RWPE2 (cell line): Measurements from ENCODE around the gene LYAR.
"Not testable (repeated sequence)": the region's sequence is repeated elsewhere in the genome, so short reads cannot be mapped to it uniquely, and the experiment has no call there.

Experiments
- ATAC-seq: fragments of 200-7000 bp; cut with Tn5 transposase; 3 replicates; pipeline ENCODE4 v1.9.1; 2021; ENCODE audit warnings: low read depth
- DNase-seq: peaks from one replicate; pipeline ENCODE4 v3.0.0-alpha.2; 2020; ENCODE audit warnings: low spot score
- H3K27ac ChIP-seq: fragments of 450-650 bp; 2 replicates; pipeline ENCODE4 v1.5.1; 2017; ENCODE audit warnings: mild to moderate bottlenecking; ENCODE audit not compliant: poor library complexity, severe bottlenecking
- H3K27me3 ChIP-seq: fragments of 250-450 bp; sonication (Bioruptor Pico); 2 replicates; pipeline ENCODE4 v1.5.1; 2021; ENCODE audit warnings: mild to moderate bottlenecking, moderate library complexity; ENCODE audit not compliant: insufficient read depth, poor library complexity, severe bottlenecking
- H3K36me3 ChIP-seq: fragments of 250-450 bp; sonication (Bioruptor Pico); 2 replicates; pipeline ENCODE4 v1.5.1; 2020; ENCODE audit warnings: low read depth, mild to moderate bottlenecking, moderate library complexity
- H3K4me1 ChIP-seq: fragments of 250-450 bp; sonication (Bioruptor Pico); 2 replicates; pipeline ENCODE4 v1.5.1; 2021; ENCODE audit warnings: mild to moderate bottlenecking, moderate library complexity; ENCODE audit not compliant: insufficient read depth, poor library complexity, severe bottlenecking
- H3K4me3 ChIP-seq: fragments of 250-450 bp; sonication (Bioruptor Pico); 2 replicates; pipeline ENCODE4 v1.5.1; 2021; ENCODE audit warnings: mild to moderate bottlenecking, moderate library complexity; ENCODE audit not compliant: severe bottlenecking
- H3K9me3 ChIP-seq: fragments of 250-450 bp; sonication (Bioruptor Pico); 2 replicates; pipeline ENCODE4 v1.5.1; 2021; ENCODE audit warnings: mild to moderate bottlenecking, moderate library complexity; ENCODE audit not compliant: severe bottlenecking
- CTCF ChIP-seq: fragments of 450-650 bp; IDR thresholded peaks from one replicate; pipeline ENCODE4 v1.5.1; 2017; ENCODE audit warnings: mild to moderate bottlenecking, moderate library complexity; ENCODE audit not compliant: poor library complexity, severe bottlenecking

The LYAR gene

GRCh38 chr4:4256799-4257198, 33.2 kb downstream of the LYAR start:
- Histone ChIP-seq H3K9me3 (no peaks in the 10 kb centered on the region), H3K36me3 (no peaks in the 10 kb centered on the region), H3K4me3 (no peak overlapping the region), H3K27ac (no peak overlapping the region), H3K27me3 (peaks cover 26% of the 10 kb centered on the region), H3K4me1 (no peaks in the 10 kb centered on the region)
- ATAC-seq (no peak), DNase-seq (no peak)
- TF ChIP-seq CTCF, result no peak

GRCh38 chr4:4254666-4255065, 35.3 kb downstream of the LYAR start:
- Histone ChIP-seq H3K4me1 (no peaks in the 10 kb centered on the region), H3K9me3 (no peaks in the 10 kb centered on the region), H3K4me3 (no peak overlapping the region), H3K27me3 (peaks cover 26% of the 10 kb centered on the region), H3K27ac (no peak overlapping the region), H3K36me3 (no peaks in the 10 kb centered on the region)
- DNase-seq (no peak), ATAC-seq (no peak)
- no peak for TF ChIP-seq CTCF

- H3K36me3 ChIP-seq, result no peaks in the 10 kb centered on the region
- TF ChIP-seq CTCF, result no peak
- H3K27ac ChIP-seq, result no peak overlapping the region
- H3K4me1 ChIP-seq, result no peaks in the 10 kb centered on the region
- DNase-seq, result no peak
- no peak overlapping the region for H3K4me3 ChIP-seq
- peaks cover 26% of the 10 kb centered on the region for H3K27me3 ChIP-seq
- no peak for ATAC-seq
- H3K9me3 ChIP-seq, result no peaks in the 10 kb centered on the region
Measured at GRCh38 chr4:4254199-4254598, 35.8 kb downstream of the LYAR start.

- ATAC-seq (no peak), DNase-seq (no peak)
- Histone ChIP-seq H3K27me3 (peaks cover 14% of the 10 kb centered on the region), H3K4me1 (peaks cover 5% of the 10 kb centered on the region), H3K4me3 (no peak overlapping the region), H3K9me3 (no peaks in the 10 kb centered on the region), H3K36me3 (peaks cover 17% of the 10 kb centered on the region), H3K27ac (no peak overlapping the region)
- TF ChIP-seq CTCF, result no peak
Measured at GRCh38 chr4:4249866-4250265, 40.1 kb downstream of the LYAR start.

- ATAC-seq, H3K27me3 ChIP-seq, H3K4me3 ChIP-seq, DNase-seq, H3K9me3 ChIP-seq, H3K4me1 ChIP-seq, H3K27ac ChIP-seq: not testable (repeated sequence)
- peaks cover 22% of the 10 kb centered on the region for H3K36me3 ChIP-seq
Measured at GRCh38 chr4:4249342-4249741, 40.6 kb downstream of the LYAR start.

GRCh38 chr4:4248885-4249203, 41.1 kb downstream of the LYAR start:
- DNase-seq (no peak), ATAC-seq (no peak)
- Histone ChIP-seq H3K4me1 (peaks cover 5% of the 10 kb centered on the region), H3K36me3 (peaks cover 27% of the 10 kb centered on the region), H3K27me3 (peaks cover 4% of the 10 kb centered on the region), H3K27ac (peak overlapping the region; percentile 45), H3K4me3 (peak overlapping the region; percentile 79), H3K9me3 (no peaks in the 10 kb centered on the region)
- no peak for TF ChIP-seq CTCF
